GM21619 (cell line): Measurements from ENCODE around the gene RBL1.
"Not testable (repeated sequence)": the region's sequence is repeated elsewhere in the genome, so short reads cannot be mapped to it uniquely, and the experiment has no call there.

ENCODE experiments used
- ATAC-seq: cut with Tn5 transposase; IDR thresholded peaks from one replicate; pipeline ENCODE4 v1.9.1; 2021; ENCODE audit not compliant: unreplicated experiment

RBL1 gene, protein sequence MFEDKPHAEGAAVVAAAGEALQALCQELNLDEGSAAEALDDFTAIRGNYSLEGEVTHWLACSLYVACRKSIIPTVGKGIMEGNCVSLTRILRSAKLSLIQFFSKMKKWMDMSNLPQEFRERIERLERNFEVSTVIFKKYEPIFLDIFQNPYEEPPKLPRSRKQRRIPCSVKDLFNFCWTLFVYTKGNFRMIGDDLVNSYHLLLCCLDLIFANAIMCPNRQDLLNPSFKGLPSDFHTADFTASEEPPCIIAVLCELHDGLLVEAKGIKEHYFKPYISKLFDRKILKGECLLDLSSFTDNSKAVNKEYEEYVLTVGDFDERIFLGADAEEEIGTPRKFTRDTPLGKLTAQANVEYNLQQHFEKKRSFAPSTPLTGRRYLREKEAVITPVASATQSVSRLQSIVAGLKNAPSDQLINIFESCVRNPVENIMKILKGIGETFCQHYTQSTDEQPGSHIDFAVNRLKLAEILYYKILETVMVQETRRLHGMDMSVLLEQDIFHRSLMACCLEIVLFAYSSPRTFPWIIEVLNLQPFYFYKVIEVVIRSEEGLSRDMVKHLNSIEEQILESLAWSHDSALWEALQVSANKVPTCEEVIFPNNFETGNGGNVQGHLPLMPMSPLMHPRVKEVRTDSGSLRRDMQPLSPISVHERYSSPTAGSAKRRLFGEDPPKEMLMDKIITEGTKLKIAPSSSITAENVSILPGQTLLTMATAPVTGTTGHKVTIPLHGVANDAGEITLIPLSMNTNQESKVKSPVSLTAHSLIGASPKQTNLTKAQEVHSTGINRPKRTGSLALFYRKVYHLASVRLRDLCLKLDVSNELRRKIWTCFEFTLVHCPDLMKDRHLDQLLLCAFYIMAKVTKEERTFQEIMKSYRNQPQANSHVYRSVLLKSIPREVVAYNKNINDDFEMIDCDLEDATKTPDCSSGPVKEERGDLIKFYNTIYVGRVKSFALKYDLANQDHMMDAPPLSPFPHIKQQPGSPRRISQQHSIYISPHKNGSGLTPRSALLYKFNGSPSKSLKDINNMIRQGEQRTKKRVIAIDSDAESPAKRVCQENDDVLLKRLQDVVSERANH

DNA sequence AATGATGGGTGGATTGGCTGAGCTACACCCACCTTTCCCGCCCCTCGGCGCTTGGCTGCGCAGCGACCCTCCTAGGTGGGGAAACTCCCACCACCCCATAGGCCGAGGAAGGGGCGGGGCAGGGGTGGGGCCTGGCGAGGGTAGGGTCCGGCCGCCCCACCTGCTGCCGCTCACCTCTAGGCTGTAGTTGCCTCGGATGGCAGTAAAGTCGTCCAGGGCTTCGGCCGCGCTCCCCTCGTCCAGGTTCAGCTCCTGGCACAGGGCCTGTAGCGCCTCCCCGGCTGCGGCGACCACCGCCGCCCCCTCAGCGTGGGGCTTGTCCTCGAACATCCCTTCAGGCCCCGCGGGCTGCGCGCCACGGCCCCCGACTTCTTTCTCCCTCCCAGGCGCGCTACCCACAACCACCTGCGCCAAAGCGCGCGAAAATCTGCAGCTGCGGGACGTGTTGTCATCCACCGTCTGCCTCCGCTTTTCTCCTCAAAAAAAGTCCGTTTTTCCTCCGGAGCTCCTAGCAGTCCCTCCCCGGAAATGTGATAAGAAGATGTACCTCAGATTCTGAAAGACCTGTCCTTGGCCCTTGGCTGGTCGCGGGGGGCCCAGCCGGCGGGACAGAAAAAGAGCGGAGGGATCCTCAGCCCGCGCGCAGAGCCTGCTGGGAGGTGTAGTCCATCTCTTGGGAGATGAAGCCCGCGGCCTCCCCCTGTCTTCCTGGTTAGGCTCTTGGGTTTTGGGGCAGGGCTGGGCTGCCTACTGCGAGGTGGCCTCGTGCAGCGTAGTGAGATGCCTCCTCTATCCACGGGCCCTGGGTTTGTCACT is at the start of gene RBL1:
RBL1 (minus strand) TSS at position 399 of the 816 bp plus-strand sequence; CDS start at position 330, 69 bp downstream.
- ATAC-seq: peak; percentile 63

GRCh38 chr20:37144856-37145404 is 49.1 kb upstream of the RBL1 start:
- ATAC-seq: no peak

DNA sequence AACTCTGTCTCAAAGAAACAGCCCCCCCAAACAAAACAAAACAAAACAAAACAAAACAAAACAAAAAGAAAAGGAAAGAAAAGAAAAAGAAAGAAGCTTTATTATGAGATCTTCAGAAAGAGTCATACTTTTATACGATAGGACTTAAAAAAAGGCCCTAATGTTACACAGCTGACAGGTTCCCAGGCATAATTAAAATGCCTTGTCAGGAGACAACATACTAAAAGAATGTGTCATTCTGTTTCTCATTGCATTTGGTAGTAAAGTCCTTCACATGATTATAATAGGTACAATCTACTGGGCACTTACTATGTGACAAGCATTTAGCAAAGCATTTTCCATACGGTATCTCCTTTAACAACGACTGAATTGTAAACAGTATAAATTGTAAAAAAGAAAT is 46.9 kb upstream of the RBL1 start:
- ATAC-seq: no peak

GRCh38 chr20:37137547-37137946 is 41.8 kb upstream of the RBL1 start:
- no peak for ATAC-seq

DNA sequence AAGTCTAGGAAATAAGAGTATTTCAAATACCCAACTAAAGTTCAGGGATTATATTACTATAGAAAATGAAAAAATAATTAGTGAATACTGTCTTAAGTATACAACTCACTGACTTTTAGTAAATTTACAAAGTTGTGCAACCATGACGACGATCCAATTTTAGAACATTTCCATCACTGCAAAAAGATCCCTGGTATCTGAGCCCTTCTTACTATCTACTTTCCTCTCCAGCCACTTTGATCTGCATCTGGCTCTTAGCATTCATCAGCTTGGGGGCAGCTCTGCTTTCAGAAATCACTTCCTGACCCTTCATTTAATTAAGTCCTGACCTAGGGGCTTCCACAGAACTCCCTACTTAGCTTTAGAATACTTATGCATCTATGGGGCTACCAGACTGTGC is 38.2 kb upstream of the RBL1 start:
- no peak for ATAC-seq

GRCh38 chr20:37131486-37131885 is 35.7 kb upstream of the RBL1 start:
- ATAC-seq: no peak

GRCh38 chr20:37128803-37129202 is 33.0 kb upstream of the RBL1 start:
- ATAC-seq: no peak

GRCh38 chr20:37126290-37126689 is 30.5 kb upstream of the RBL1 start:
- not testable (repeated sequence) for ATAC-seq

GRCh38 chr20:37123441-37123840 is 27.6 kb upstream of the RBL1 start:
- ATAC-seq: no peak

GRCh38 chr20:37120497-37120896 is 24.7 kb upstream of the RBL1 start:
- no peak for ATAC-seq

DNA sequence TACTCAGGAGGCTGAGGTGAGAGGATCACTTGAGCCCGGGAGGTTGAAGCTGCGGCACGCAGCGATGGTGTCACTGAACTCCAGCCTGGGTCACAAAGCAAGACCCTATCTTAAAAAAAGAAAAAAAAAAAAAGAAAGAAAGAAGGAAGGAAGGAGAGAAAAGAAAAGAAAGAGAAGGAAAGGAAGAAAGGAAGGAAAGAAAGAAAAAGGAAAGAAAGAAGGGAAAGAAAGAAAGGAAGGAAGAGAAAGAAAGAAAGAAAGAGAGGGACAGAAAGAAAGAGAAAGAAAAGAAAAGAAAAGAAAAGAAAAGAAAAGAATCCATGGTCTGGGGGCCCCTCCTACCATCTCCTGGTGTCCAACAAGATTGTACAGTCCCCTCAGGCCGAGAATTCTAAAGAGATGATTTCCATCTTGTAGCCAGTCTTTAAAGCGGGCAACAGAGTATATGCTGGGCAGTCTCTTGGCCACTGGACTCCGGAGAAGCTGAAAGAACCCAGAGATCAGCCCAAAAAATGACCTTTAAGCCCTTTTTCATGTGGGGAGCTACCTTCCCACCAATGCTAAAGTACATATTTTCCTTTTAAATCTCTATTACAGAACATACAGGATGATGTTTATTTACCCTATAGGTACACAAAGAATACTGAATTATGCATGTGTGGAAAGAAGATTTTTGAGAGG is 23.7 kb upstream of the RBL1 start:
- ATAC-seq: no peak

- no peak for ATAC-seq
Measured at GRCh38 chr20:37114012-37114411, 18.2 kb upstream of the RBL1 start.

DNA sequence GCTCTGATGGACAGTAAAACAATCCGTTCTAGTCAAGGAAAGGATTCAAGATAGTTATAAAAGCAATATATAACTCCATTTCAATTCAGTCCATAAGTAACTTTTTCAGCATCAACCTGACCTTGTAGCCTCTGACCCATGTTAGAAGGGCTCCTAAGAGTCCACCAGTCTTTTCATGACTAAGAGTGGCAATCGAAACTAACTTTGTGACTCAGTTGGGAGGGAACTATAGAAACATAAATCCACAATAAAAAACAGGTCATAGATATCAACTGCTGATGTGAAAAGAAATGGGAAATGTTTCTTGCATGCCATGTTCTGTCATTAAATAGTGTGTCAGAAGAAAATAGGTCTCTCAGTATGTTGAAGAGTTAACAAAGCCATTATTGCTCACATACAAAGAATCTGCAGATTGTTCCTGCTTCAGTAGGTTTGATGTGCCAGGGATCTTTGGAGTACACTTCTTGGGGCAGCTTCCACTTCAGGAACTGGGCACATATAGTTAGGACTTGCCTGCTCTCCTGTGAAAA is 16.2 kb upstream of the RBL1 start:
- ATAC-seq: no peak

- ATAC-seq: no peak
Measured at GRCh38 chr20:37108676-37109075, 12.9 kb upstream of the RBL1 start.

GRCh38 chr20:37102571-37102970 is 6.8 kb upstream of the RBL1 start:
- no peak for ATAC-seq

- peak; percentile 3 for ATAC-seq
Measured at GRCh38 chr20:37096415-37097041, 731 bp upstream of the RBL1 start.

DNA sequence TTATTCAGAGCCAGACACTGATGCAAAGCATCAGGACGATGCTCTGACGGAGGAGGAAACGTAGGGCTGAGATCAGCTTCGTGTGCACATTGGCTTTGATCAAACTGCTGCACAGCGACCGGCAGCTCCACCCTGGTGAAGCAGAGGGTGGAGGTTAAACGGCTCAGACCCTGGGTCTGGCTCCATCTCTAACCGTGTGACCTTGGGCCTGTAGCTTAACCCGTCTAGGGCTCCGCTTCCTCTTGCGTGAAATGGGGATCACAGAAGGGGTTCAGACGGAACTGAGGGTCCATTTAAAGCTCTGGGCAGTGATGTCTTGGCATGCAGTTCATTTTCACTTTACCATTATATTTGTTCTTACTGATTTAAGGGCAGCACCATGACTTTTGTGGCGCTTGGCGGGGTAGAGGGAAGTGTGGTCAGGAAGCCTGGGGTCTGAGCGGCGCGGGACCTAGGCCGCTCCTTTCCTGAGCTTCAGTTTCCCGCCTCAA is 644 bp downstream of the RBL1 start:
- peak; percentile 26 for ATAC-seq

- ATAC-seq: no peak
Measured at GRCh38 chr20:37090407-37090806, 5.4 kb downstream of the RBL1 start.

GRCh38 chr20:37081717-37082289 is 14.0 kb downstream of the RBL1 start:
- ATAC-seq: no peak
